HK-2 (cell line): ENCODE data around the gene RAB9A.
"Not testable (repeated sequence)": the region's sequence is repeated elsewhere in the genome, so short reads cannot be mapped to it uniquely, and the experiment has no call there.

ENCODE experiments used
- DNase-seq: peaks from one replicate; pipeline ENCODE4 v3.0.0-alpha.2; 2018; ENCODE audit not compliant: unreplicated experiment

The RAB9A gene

GRCh38 chrX:13669755-13670154 is 19.2 kb upstream of the RAB9A start:
- not testable (repeated sequence) for DNase-seq

- no peak for DNase-seq
These were observed 18.7 kb upstream of the RAB9A start for GRCh38 chrX:13670197-13670596.

GRCh38 chrX:13673016-13673415 is 15.9 kb upstream of the RAB9A start:
- DNase-seq = no peak

- DNase-seq = no peak
These were observed 12.0 kb upstream of the RAB9A start for GRCh38 chrX:13676885-13677284.

GRCh38 chrX:13679700-13680099 is 9.2 kb upstream of the RAB9A start:
- DNase-seq = not testable (repeated sequence)

- DNase-seq = no peak
These were observed 7.3 kb upstream of the RAB9A start for GRCh38 chrX:13681595-13681994.

- DNase-seq = no peak
These were observed 4.6 kb upstream of the RAB9A start for GRCh38 chrX:13684361-13684760.

- no peak for DNase-seq
These were observed 3.7 kb upstream of the RAB9A start for GRCh38 chrX:13685126-13685763.

- no peak for DNase-seq
These were observed 1.7 kb upstream of the RAB9A start for GRCh38 chrX:13687203-13687602.

- no peak for DNase-seq
These were observed 457 bp upstream of the RAB9A start for GRCh38 chrX:13688384-13688957.

GRCh38 chrX:13689741-13690211 is 848 bp downstream of the RAB9A start:
- DNase-seq = no peak

- no peak for DNase-seq
These were observed 1.9 kb downstream of the RAB9A start for GRCh38 chrX:13690836-13691235.

GRCh38 chrX:13691841-13692371 is 3.0 kb downstream of the RAB9A start:
- peak; percentile 45 for DNase-seq

- peak; percentile 37 for DNase-seq
These were observed 3.9 kb downstream of the RAB9A start for GRCh38 chrX:13692771-13693231.

- peak; percentile 42 for DNase-seq
These were observed 4.5 kb downstream of the RAB9A start for GRCh38 chrX:13693341-13693961.

GRCh38 chrX:13694359-13694758 is 5.4 kb downstream of the RAB9A start:
- DNase-seq = no peak

- DNase-seq = no peak
These were observed 6.1 kb downstream of the RAB9A start for GRCh38 chrX:13694983-13695382.

GRCh38 chrX:13695601-13696115 is 6.7 kb downstream of the RAB9A start:
- DNase-seq = no peak

- DNase-seq = no peak
These were observed 8.5 kb downstream of the RAB9A start for GRCh38 chrX:13697455-13697854.

- no peak for DNase-seq
These were observed 9.0 kb downstream of the RAB9A start for GRCh38 chrX:13697976-13698375.

- no peak for DNase-seq
These were observed 9.5 kb downstream of the RAB9A start for GRCh38 chrX:13698432-13698831.

GRCh38 chrX:13699183-13699826 is 10.4 kb downstream of the RAB9A start:
- DNase-seq = no peak
